NCI-H2081 (cell line): Measurements from ENCODE around the gene CTDSP2.
A peak's percentile ranks its signal among the peaks of the same experiment; 100 is the strongest.
"Not testable (repeated sequence)": the region's sequence is repeated elsewhere in the genome, so short reads cannot be mapped to it uniquely, and the experiment has no call there.

Experiments
- DNase-seq, 2 experiments: peaks; one replicate each; lab custom pipeline; 2025; lab: John Stamatoyannopoulos, UW

Gene CTDSP2

GRCh38 chr12:57852620-57853500 lies 6.3 kb upstream of the CTDSP2 start:
- DNase-seq, result no peak

DNA sequence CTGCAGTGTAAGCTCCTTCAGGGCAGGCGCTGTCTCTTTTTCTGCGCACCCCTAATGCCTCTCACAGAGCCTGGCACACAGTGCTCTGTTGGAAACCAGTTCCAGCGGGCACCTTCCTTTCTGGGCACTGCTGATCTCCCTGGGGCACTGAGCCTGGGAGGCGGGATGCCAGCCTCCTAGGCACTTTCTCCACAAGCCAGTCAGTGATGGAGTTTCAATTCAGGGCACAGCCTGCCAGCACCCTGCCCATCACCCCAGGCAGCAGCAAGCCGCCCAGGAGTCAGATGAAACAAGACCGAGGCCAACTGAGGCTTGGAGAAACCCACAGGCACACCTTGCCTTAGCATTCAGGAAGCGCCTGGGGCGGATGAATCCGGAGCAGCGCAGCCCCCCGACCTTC lies 5.7 kb upstream of the CTDSP2 start:
- no peak for DNase-seq

GRCh38 chr12:57851552-57851951 lies 5.0 kb upstream of the CTDSP2 start:
- no peak for DNase-seq

- DNase-seq, result no peak
Observed at GRCh38 chr12:57850854-57851430, 4.4 kb upstream of the CTDSP2 start.

GRCh38 chr12:57849447-57849846 lies 2.9 kb upstream of the CTDSP2 start:
- not testable (repeated sequence) for DNase-seq

- no peak for DNase-seq
Observed at GRCh38 chr12:57849035-57849434, 2.5 kb upstream of the CTDSP2 start.

GRCh38 chr12:57848208-57848607 lies 1.7 kb upstream of the CTDSP2 start:
- no peak for DNase-seq

DNA sequence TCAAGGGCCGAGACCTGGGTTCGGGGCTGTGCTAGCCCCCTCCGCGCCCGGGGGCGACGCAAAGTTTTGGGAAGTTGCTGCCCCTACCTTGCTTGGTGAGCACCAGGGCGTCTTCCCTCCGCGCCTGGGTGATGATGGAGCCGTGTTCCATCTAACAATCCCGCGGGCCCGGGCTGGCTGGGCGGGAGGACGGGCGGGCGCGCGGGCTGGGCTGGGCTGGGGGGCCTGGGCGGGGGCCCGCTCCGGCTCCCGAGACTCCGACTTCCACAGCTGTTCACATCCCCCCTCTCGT lies 298 bp downstream of the CTDSP2 start:
- no peak for DNase-seq

- DNase-seq, result peak; percentile 41 to 44
Observed at GRCh38 chr12:57845478-57846284, 848 bp downstream of the CTDSP2 start.

GRCh38 chr12:57844709-57845477 lies 1.6 kb downstream of the CTDSP2 start:
- peak in 1 of 2 experiments; percentile 15 for DNase-seq

DNA sequence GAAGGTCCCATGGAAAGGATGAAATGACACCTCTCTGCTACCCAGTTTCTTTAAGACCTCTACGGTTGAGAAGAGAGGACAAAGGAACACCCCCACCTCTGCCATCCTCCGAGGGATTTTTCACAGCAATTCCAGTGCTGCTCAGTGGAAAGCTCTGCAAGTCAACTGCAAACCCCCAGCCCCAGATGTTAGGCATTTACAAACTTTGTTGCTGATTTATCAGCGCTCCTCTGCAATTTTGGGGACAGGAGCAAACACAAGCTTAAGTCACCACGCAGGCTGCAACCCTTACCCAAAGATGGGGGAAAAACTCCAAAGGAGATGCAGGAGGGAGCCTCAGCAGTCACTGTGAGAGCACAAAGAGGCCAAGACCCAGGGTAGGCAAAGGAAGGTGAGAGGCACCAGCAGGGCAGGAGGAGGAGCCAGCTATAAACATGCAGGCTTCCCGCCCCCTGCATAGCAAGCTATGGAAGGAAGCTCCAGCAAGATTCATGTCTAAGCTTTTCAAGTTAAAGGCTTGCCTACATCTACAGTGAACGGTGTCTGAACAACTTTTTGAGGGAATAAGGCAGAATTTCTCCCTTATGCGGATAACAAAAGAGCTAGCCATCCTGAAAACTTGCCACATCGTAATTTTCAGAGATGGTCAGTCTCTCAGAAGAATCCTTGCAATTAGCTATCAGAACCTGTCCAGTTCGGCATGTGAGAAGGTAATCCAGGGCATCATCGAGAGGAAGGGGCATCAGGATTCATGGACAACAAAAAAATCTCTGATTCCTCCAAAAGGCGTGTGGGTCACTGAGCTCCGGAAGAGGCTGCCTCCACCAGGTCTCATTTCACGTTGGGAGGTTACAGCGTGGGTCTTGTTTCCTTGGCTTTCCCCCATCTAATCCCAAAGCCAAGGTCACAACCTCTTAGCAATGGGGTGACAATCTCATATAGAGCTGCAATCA lies 3.9 kb downstream of the CTDSP2 start:
- no peak for DNase-seq

- DNase-seq, result no peak
Observed at GRCh38 chr12:57841445-57841844, 5.1 kb downstream of the CTDSP2 start.

- peak; percentile 14 to 70 for DNase-seq
Observed at GRCh38 chr12:57840726-57841125, 5.8 kb downstream of the CTDSP2 start.

GRCh38 chr12:57839996-57840395 lies 6.5 kb downstream of the CTDSP2 start:
- peak; percentile 70 to 80 for DNase-seq

DNA sequence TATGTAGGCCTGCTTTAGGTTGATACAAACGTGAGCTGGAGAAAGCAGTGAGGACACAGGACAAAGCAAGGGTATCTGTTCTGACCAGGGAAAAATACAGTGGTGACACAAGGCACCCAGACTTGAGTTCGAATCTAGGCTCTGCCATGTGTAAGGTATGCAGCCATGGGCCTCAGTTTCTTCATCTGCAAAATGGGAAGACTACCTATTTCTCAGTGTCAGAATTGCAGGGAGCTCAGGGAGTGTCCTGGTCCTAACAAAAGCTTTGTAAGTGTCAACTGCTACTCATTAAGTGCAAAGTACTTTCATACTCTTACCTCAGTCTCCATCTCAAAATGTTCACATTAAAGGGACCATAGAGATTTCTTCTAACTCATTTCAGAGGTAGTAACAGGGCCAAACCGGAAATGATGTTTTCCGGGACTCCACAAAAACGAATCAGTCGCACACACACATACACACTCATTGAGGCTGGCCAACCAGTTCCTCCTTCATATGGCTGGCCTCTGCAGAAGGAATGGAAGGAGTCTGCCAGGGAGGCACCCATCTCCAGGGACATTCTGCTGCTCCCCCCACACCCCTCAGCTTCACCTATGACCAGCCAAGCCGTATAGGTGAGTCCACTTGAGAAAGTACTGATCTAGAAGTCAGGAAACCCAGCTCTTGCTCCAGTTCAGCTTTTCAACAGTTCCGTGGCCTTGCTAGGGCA lies 7.8 kb downstream of the CTDSP2 start:
- no peak for DNase-seq

DNA sequence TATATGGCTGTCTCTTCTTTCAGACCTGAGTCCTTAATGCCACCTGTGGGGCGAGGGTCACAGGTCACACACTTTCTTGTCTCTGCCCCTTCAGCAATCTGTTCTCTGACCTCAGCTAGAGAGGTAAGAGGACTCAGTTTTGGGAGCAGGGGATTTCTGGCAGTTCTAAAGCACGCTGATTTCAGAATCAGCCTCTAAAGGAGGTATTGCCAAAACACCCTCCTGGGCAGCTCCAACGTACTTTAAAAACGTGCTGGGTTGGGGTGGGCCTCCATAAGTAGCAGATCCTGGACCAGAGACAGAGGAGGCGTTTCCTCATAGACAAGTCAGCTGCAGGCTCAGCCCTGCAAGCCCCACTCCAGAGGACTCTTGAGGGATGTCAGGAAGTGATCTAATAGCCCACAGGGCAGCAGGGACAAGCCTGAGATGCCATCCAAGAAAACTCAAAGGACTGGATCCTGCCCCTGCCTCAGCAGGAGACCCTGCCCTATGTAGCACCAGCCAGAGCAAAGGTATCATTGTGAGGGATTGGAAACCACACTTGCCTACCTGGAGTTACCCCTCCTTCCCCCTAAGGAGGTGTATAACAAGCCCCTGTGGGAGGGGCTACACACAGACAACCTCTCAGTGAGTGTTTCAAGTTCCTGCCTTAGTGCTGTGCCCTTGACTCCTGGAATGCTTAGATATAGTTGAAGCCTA lies 8.5 kb downstream of the CTDSP2 start:
- DNase-seq, result no peak

- peak; percentile 46 to 82 for DNase-seq
Observed at GRCh38 chr12:57836442-57837375, 9.8 kb downstream of the CTDSP2 start.
